ENCODE results near the gene LRRC72.
"Not testable (repeated sequence)": the region's sequence is repeated elsewhere in the genome, so short reads cannot be mapped to it uniquely, and the experiment has no call there.

LRRC72 gene

DNA sequence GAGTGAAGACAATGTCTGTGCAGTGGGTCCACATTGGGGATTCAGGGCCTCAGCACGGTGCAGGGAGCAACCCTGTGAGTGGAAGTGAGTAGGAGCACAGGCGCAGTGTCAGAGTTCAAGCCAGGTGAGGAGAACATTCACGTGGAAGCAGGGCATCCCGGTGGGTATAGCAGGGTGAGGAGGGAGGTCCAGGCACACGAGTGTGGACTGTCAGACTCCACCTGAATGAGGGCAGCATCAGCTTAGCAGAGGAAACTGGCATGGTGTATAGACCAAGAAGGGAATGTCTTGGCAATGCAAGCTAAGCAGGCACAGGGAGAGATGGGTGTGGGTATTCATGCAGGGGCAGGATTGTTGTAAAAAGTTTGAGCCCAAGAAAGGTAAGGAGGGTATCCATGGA is 15.3 kb upstream of the LRRC72 start:
- peaks cover 3% of the 10 kb centered on the region for H3K9me3 Mint-ChIP-seq
- no peaks in the 10 kb centered on the region for H3K4me1 Mint-ChIP-seq
- no peak overlapping the region for H3K4me3 Mint-ChIP-seq
- no peak for ATAC-seq (ENCODE audit: low read depth)
- no peaks in the 10 kb centered on the region for H3K36me3 Mint-ChIP-seq
- H3K27ac Mint-ChIP-seq = no peak overlapping the region
- peaks cover 7% of the 10 kb centered on the region for H3K27me3 Mint-ChIP-seq
- DNase-seq (ENCODE audit: low spot score in 2 of 2) = no peak

DNA sequence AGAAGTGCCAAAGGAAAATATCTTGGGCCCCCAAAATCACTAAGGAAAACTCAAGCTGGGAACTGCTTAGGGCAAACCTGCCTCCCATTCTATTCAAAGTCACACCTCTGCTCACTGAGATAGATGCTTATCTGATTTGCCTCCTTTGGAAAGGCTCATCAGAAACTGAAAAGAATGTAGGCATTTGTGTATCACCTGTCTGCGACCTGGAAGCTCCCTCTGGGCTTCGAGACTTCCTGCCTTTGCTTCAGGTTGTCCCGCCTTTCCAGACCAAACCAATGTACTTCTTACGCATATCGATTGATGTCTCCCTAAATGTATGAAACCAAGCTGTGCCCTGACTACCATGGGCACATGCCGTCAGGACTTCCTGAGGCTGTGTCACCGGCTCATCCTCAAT is 14.5 kb upstream of the LRRC72 start:
- H3K4me3 Mint-ChIP-seq = no peak overlapping the region
- ATAC-seq (ENCODE audit: low read depth) = no peak
- peaks cover 7% of the 10 kb centered on the region for H3K27me3 Mint-ChIP-seq
- H3K4me1 Mint-ChIP-seq = no peaks in the 10 kb centered on the region
- H3K27ac Mint-ChIP-seq = no peak overlapping the region
- peaks cover 5% of the 10 kb centered on the region for H3K9me3 Mint-ChIP-seq
- DNase-seq (ENCODE audit: low spot score in 2 of 2) = no peak
- H3K36me3 Mint-ChIP-seq = no peaks in the 10 kb centered on the region

DNA sequence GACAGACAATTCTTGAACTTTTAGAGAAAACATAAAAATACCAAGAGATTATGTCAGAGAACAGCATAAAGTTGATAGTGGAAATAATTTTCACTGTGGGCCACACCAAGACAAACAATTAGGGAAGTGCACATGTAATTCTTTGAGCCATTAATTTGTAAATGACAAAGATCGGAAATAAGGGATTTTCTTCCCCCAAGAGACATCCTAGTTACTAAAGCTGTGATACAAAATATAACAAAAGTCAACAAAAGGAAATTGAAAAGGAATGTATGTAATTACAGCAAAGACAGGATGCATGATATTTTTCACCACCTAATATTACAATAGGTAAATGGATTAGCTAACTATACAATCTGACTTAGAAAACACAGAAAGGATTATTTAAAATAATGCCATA is 12.4 kb upstream of the LRRC72 start:
- ATAC-seq (ENCODE audit: low read depth) (no peak), DNase-seq (ENCODE audit: low spot score in 2 of 2) (no peak)
- Mint-ChIP-seq H3K9me3 (peaks cover 2% of the 10 kb centered on the region), H3K27me3 (peaks cover 5% of the 10 kb centered on the region), H3K4me1 (no peaks in the 10 kb centered on the region), H3K36me3 (no peaks in the 10 kb centered on the region), H3K27ac (no peak overlapping the region), H3K4me3 (no peak overlapping the region)

DNA sequence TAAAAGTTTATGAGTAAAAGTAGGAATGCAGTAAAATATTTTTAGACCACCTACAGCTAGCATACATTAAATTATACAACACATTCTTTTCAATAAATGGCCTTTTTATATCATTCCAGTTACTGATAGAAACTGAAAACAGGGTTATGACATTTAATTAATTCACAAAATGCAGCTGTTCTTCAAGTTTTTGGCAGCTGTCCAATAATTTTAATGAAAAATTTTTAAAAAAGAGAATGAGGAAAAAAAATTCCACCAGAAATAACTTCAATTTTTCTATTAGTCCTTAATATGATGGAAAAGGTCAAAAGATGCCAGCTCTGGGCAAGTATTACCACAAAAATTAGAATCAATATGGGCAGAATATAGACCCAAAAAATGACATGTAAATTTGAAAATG is 11.9 kb upstream of the LRRC72 start:
- DNase-seq (ENCODE audit: low spot score in 2 of 2) = no peak
- peaks cover 2% of the 10 kb centered on the region for H3K9me3 Mint-ChIP-seq
- no peak overlapping the region for H3K27ac Mint-ChIP-seq
- ATAC-seq (ENCODE audit: low read depth) = no peak
- H3K27me3 Mint-ChIP-seq = peaks cover 5% of the 10 kb centered on the region
- H3K4me1 Mint-ChIP-seq = no peaks in the 10 kb centered on the region
- H3K4me3 Mint-ChIP-seq = no peak overlapping the region
- no peaks in the 10 kb centered on the region for H3K36me3 Mint-ChIP-seq

DNA sequence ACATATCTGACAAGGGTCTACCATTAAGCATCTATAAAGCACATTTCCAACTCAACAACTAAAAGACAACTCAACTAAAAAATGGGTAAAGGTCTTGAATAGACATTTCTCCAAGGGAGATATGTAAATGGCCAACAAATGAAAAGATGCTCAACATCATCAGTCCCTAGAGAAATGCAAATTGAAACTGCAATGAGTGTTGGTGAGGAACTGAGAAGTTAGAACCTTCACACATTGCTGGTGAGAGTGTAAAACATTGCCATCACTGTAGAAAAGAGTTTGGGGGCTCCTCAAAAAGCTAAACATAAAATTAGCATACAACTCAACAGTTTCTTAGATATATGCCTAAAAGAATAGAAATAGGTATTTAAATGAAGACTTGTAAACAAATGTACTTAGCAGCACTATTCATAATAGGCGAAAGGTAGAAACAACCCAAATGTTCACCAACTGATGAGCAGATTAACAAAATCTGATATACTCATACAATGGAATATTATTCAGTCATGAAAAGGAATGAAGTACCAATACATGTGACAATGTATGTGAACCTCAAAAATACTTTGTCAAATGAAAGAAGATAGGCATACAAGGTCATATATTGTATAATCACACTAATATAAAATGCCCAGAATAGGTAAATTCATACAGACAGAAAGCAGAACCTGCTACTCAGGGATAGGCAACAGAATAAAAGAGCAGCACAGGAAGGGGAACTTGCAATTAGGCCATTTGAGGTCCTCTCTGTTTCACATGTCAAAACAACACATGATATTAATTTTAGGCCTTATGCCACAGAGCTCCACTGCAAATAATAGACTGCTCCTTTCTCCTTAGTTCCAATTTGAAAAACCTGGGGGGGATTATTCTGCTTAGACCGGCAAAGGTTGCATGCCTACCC is 10.6 kb upstream of the LRRC72 start:
- Mint-ChIP-seq H3K9me3 (peaks cover 6% of the 10 kb centered on the region), H3K4me3 (no peak overlapping the region), H3K27me3 (peaks cover 9% of the 10 kb centered on the region), H3K36me3 (no peaks in the 10 kb centered on the region), H3K4me1 (no peaks in the 10 kb centered on the region), H3K27ac (no peak overlapping the region)
- ATAC-seq (ENCODE audit: low read depth) = no peak
- DNase-seq (ENCODE audit: low spot score in 2 of 2) = no peak

DNA sequence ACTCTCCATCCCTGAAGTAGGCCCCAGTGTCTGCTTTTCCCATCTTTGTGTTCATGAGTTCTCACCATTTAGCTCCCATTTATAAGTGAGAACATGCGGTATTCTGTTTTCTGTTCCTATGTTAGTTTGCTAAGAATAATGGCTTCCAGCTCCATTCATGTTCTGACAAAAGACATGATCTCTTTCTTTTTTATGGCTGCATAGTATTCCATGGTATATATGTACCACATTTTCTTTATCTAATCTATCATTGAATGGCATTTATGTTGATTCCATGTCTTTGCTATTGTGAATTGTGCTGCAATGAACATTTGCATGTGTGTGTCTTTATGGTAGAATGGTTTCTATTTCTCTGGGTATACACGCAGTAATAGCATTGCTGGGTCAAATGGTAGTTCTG is 6.6 kb upstream of the LRRC72 start:
- not testable (repeated sequence) for H3K36me3 Mint-ChIP-seq; ATAC-seq (ENCODE audit: low read depth); H3K9me3 Mint-ChIP-seq; H3K27ac Mint-ChIP-seq; H3K4me3 Mint-ChIP-seq; H3K27me3 Mint-ChIP-seq; H3K4me1 Mint-ChIP-seq; DNase-seq (ENCODE audit: low spot score in 2 of 2)

DNA sequence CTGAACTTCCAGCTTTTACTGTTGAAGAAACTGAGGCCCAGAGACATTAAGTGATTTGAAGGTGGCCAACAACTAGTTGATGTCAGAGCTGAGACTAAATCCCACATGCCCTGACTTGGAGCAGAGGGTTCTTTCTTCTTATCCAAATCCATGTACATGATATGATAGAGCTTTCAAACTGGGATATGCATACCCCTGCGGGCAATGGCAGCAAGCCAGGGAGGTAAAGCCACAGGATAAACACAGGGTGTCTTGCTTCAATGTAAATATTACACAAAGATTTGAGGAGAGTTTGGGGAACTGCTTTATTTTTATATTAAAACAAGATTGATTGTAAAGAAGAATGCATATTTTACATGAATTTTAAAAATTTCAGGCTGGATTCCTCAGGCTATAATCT is 2.3 kb upstream of the LRRC72 start:
- no peaks in the 10 kb centered on the region for H3K36me3 Mint-ChIP-seq
- peaks cover 4% of the 10 kb centered on the region for H3K9me3 Mint-ChIP-seq
- no peaks in the 10 kb centered on the region for H3K4me1 Mint-ChIP-seq
- no peak overlapping the region for H3K27ac Mint-ChIP-seq
- peaks cover 11% of the 10 kb centered on the region for H3K27me3 Mint-ChIP-seq
- DNase-seq (ENCODE audit: low spot score in 2 of 2) (no peak), ATAC-seq (ENCODE audit: low read depth) (no peak)
- H3K4me3 Mint-ChIP-seq = no peak overlapping the region

DNA sequence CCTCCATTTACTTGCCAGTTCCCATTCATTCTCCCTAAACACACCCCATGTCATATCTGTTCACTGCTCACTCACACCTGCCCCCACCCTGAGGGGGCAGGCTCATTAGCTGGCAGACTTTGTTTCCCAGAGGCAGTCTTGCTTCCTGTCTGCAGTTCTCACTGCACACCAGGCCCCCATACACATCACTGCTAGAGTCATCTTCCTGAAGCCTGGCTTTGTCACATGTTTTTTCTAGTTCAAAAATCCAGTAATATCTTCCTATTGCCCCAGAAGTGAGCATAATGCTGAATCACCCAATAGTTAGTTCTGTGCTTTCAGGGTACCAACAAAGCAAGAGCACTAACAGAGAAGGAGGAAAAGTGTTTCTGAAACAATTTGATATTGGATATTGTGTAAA is 1.9 kb downstream of the LRRC72 start:
- DNase-seq (ENCODE audit: low spot score in 2 of 2) = no peak
- Mint-ChIP-seq H3K4me1 (no peaks in the 10 kb centered on the region), H3K27me3 (peaks cover 7% of the 10 kb centered on the region), H3K27ac (no peak overlapping the region), H3K9me3 (no peaks in the 10 kb centered on the region), H3K4me3 (no peak overlapping the region), H3K36me3 (no peaks in the 10 kb centered on the region)
- ATAC-seq (ENCODE audit: low read depth) = no peak

DNA sequence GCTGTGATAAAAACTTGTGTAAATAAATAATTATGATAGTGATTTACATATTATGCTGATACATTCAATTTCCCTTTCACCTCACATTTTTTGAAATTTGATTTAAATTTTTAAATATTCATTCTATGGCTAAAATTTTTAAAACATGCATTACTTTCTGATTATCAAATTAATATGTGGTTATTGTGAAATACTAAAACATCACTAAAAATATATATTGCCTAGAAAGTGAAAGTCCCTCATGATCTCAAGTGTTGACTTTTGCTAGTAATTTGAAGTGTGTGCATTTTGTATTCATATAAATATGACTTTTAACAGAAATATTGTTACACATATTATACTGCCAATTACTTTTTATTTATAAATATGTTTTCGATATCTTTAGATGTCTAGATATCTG is 3.1 kb downstream of the LRRC72 start:
- H3K27me3 Mint-ChIP-seq = peaks cover 7% of the 10 kb centered on the region
- no peaks in the 10 kb centered on the region for H3K9me3 Mint-ChIP-seq
- DNase-seq (ENCODE audit: low spot score in 2 of 2) (no peak), ATAC-seq (ENCODE audit: low read depth) (no peak)
- H3K27ac Mint-ChIP-seq = no peak overlapping the region
- H3K36me3 Mint-ChIP-seq = no peaks in the 10 kb centered on the region
- H3K4me1 Mint-ChIP-seq = no peaks in the 10 kb centered on the region
- H3K4me3 Mint-ChIP-seq = no peak overlapping the region

DNA sequence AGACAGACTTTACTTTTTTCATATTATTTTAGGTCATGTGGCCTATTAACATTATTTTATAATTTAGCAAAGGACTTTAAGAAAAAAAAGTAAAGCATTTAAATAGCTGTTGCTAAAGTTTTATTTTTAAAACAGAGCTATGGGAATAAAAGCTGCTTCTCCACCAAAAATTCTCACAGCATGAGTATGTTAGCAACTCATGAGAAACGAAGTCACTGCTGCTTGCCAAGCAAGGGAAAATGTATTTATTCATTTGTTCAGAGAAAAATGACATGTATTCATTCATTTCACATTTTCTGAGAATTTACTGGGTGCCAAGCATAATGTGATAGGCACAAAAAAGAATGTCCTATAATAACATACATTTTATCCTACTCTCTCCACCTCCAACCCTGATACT is 5.1 kb downstream of the LRRC72 start:
- H3K4me3 Mint-ChIP-seq = no peak overlapping the region
- H3K27me3 Mint-ChIP-seq = peaks cover 7% of the 10 kb centered on the region
- H3K36me3 Mint-ChIP-seq = no peaks in the 10 kb centered on the region
- H3K9me3 Mint-ChIP-seq = no peaks in the 10 kb centered on the region
- ATAC-seq (ENCODE audit: low read depth) (no peak), DNase-seq (ENCODE audit: low spot score in 2 of 2) (no peak)
- H3K27ac Mint-ChIP-seq = no peak overlapping the region
- H3K4me1 Mint-ChIP-seq = no peaks in the 10 kb centered on the region

DNA sequence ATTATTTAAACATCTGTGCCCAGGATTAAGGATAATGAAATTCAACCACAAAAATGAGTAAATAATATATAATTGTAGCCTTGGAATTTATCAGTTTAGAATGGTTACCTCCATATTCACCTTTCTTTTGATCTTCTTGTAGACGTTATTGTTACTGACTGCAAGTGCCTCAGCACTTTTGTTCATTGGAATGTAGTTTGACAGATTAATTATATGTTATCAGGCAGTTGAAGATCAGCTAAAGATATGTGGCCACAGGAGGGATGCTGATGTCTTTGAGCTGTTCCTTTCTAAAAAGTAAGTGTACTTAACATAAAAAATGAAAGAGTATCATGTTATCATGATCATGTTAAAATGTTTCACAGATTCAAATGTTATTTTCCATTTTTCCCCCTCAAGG is 5.6 kb downstream of the LRRC72 start:
- no peaks in the 10 kb centered on the region for H3K9me3 Mint-ChIP-seq
- no peaks in the 10 kb centered on the region for H3K36me3 Mint-ChIP-seq
- DNase-seq (ENCODE audit: low spot score in 2 of 2) (no peak), ATAC-seq (ENCODE audit: low read depth) (no peak)
- peaks cover 7% of the 10 kb centered on the region for H3K27me3 Mint-ChIP-seq
- no peaks in the 10 kb centered on the region for H3K4me1 Mint-ChIP-seq
- no peak overlapping the region for H3K27ac Mint-ChIP-seq
- H3K4me3 Mint-ChIP-seq = no peak overlapping the region

DNA sequence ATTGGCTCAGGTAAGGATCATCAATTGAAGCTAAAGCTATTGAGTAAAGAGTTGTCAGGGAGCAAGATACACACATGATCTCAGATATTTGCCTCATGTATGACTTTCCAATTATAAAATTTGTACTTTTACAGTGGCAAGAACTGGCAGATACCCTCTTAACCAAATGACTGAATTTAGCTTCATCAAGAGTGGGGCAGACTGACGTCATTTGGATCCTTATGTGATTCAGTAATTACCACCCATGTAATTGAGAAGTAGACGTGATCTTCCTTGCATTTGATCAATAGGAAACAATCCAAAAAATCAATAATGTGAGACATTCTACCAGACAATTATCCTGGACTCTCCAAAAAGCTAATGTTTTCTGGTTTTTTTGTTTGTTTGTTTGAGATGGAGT is 8.9 kb downstream of the LRRC72 start:
- no peaks in the 10 kb centered on the region for H3K27me3 Mint-ChIP-seq
- no peaks in the 10 kb centered on the region for H3K36me3 Mint-ChIP-seq
- H3K27ac Mint-ChIP-seq = no peak overlapping the region
- no peak for DNase-seq (ENCODE audit: low spot score in 2 of 2)
- H3K4me1 Mint-ChIP-seq = peaks cover 2% of the 10 kb centered on the region
- H3K4me3 Mint-ChIP-seq = no peak overlapping the region
- ATAC-seq (ENCODE audit: low read depth) = no peak
- peaks cover 2% of the 10 kb centered on the region for H3K9me3 Mint-ChIP-seq

DNA sequence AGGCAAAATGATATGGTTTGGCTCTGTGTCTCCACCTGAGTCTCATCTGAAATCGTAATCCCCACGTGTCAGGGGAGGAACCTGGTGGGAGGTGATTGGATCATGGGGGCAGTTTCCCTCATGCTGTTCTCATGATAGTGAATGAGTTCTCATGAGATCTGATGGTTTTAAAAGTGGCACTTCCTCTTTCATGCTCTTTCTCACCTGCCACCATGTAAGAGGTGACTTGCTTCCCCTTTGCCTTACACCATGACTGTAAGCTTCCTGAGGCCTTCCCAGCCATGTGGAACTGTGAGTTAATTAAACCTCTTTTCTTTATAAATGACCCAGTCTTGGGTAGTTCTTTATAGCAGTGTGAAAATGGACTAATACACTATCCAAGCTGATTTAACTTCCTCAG is 13.9 kb downstream of the LRRC72 start:
- ATAC-seq (ENCODE audit: low read depth); H3K9me3 Mint-ChIP-seq; H3K4me3 Mint-ChIP-seq; H3K36me3 Mint-ChIP-seq; H3K27me3 Mint-ChIP-seq; DNase-seq (ENCODE audit: low spot score in 2 of 2); H3K4me1 Mint-ChIP-seq: not testable (repeated sequence)
- H3K27ac Mint-ChIP-seq = peak overlapping the region; percentile 36

DNA sequence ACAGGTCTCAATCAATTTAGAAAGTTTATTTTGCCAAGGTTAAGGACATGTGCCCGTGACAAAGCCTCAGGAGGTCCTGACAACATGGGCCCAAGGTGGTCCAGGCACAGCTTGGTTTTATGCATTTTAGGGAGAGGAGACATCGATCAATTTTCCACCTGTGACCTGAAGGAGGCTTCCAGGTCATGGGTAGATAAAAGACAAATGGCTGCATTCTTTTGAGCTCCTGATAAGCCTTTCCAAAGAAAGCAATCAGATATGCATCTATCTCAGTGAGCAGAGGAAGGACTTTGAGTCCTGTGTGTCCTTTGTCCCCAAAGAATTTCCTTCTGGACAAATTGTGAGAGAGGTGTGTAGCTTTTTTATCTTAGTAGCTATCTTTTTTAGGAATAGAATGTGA is 15.8 kb downstream of the LRRC72 start:
- H3K9me3 Mint-ChIP-seq = peaks cover 4% of the 10 kb centered on the region
- no peaks in the 10 kb centered on the region for H3K27me3 Mint-ChIP-seq

DNA sequence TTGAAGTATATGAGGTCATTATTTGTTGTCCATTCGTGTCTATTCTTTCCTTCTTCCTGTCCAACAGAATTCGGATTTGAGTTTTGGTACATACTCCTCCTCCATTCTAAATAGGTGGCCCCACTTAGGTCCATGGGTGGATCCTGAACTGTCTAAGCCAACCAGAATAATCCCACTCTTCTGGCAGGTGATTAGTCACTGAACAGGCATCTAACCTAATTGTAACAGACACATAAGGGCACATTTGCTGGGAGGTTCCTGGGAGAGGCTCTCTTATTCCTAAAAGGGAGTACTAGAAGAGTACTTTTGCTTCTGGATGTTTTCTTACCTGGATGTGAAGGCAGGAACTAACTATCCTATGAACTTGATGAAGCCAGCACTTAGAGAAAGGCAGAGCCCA is 16.8 kb downstream of the LRRC72 start:
- Mint-ChIP-seq H3K9me3 (peaks cover 4% of the 10 kb centered on the region), H3K4me3 (no peak overlapping the region), H3K4me1 (peaks cover 2% of the 10 kb centered on the region), H3K36me3 (peaks cover 2% of the 10 kb centered on the region), H3K27ac (no peak overlapping the region), H3K27me3 (no peaks in the 10 kb centered on the region)
- no peak for DNase-seq (ENCODE audit: low spot score in 2 of 2)
- no peak for ATAC-seq (ENCODE audit: low read depth)

More for the DNA sequence above, 15.8 kb downstream of the LRRC72 start:
- Mint-ChIP-seq H3K4me1 (peaks cover 2% of the 10 kb centered on the region), H3K36me3 (peaks cover 2% of the 10 kb centered on the region), H3K4me3 (no peak overlapping the region), H3K27ac (no peak overlapping the region)
- DNase-seq (ENCODE audit: low spot score in 2 of 2) (no peak), ATAC-seq (ENCODE audit: low read depth) (no peak)
